HepG2 (cell line): Measurements from ENCODE around the gene STC2. TPM values are rescaled to one million over a fixed set of nuclear protein-coding genes. Genes with fewer than 3 reads are reported as not detected.

Experiments
- DNMT1 ChIP-seq: sonication (generic); formaldehyde crosslinking; IDR thresholded peaks from 2 replicates; pipeline ENCODE4 v1.5.1; 2020; ENCODE audit warnings: mild to moderate bottlenecking, missing genetic modification reagents
- FOXC1 ChIP-seq: sonication (generic); formaldehyde crosslinking; IDR thresholded peaks from 2 replicates; pipeline ENCODE4 v1.8.0; 2022; ENCODE audit warnings: mild to moderate bottlenecking, missing genetic modification reagents, borderline replicate concordance
- GLI4 ChIP-seq: sonication (generic); formaldehyde crosslinking; IDR thresholded peaks from 2 replicates; pipeline ENCODE4 v1.5.1; 2020; ENCODE audit warnings: missing genetic modification reagents, mild to moderate bottlenecking, moderate library complexity, borderline replicate concordance
- HDAC2 ChIP-seq: sonication (generic); formaldehyde crosslinking; IDR thresholded peaks from 2 replicates; pipeline ENCODE4 v1.4.0; 2020; ENCODE audit warnings: missing genetic modification reagents
- HNF4A ChIP-seq: sonication (generic); formaldehyde crosslinking; IDR thresholded peaks from 2 replicates; pipeline ENCODE4 v1.4.0; 2020; ENCODE audit warnings: missing genetic modification reagents
- HOXA3 ChIP-seq: sonication (generic); formaldehyde crosslinking; IDR thresholded peaks from 2 replicates; pipeline ENCODE4 v1.5.0; 2020; ENCODE audit warnings: missing genetic modification reagents
- ISX ChIP-seq: sonication (generic); formaldehyde crosslinking; conservative IDR thresholded peaks from 2 replicates; pipeline ENCODE4 v1.5.0; 2020; ENCODE audit warnings: missing genetic modification reagents
- JARID2 ChIP-seq: sonication (generic); formaldehyde crosslinking; IDR thresholded peaks from 2 replicates; pipeline ENCODE4 v1.8.1; 2023; ENCODE audit warnings: missing genetic modification reagents, inconsistent platforms; ENCODE audit not compliant: insufficient replicate concordance
- MED1 ChIP-seq: sonication (generic); formaldehyde crosslinking; IDR thresholded peaks from 2 replicates; pipeline ENCODE4 v1.4.0; 2020; ENCODE audit warnings: missing genetic modification reagents
- NFKB2 ChIP-seq: sonication (generic); formaldehyde crosslinking; IDR thresholded peaks from 2 replicates; pipeline ENCODE4 v1.4.0; 2020; ENCODE audit warnings: missing genetic modification reagents, borderline replicate concordance
- NFRKB ChIP-seq: fragments of 450-650 bp; IDR thresholded peaks from 2 replicates; pipeline ENCODE4 v1.6.1; 2017
- PAX8 ChIP-seq: sonication (generic); formaldehyde crosslinking; IDR thresholded peaks from 2 replicates; pipeline ENCODE4 v1.8.0; 2022; ENCODE audit warnings: mild to moderate bottlenecking, missing genetic modification reagents, borderline replicate concordance
- PHB2 ChIP-seq: fragments of 450-650 bp; IDR thresholded peaks from 2 replicates; pipeline ENCODE4 v1.6.1; 2018; ENCODE audit not compliant: partially characterized antibody
- POGK ChIP-seq: sonication (generic); formaldehyde crosslinking; conservative IDR thresholded peaks from 2 replicates; pipeline ENCODE4 v1.8.0; 2022; ENCODE audit warnings: mild to moderate bottlenecking, moderate library complexity, missing genetic modification reagents
- POLR2G ChIP-seq: fragments of 200-400 bp; formaldehyde crosslinking; IDR thresholded peaks from 2 replicates; pipeline ENCODE4 v1.6.1; 2018; ENCODE audit warnings: mild to moderate bottlenecking, low read depth, low read length, moderate library complexity
- SIX4 ChIP-seq: sonication (generic); formaldehyde crosslinking; IDR thresholded peaks from 2 replicates; pipeline ENCODE4 v1.4.0; 2020; ENCODE audit warnings: missing genetic modification reagents
- SP2 ChIP-seq: sonication (generic); formaldehyde crosslinking; IDR thresholded peaks from 2 replicates; pipeline ENCODE4 v1.5.1; 2020; ENCODE audit warnings: mild to moderate bottlenecking, missing genetic modification reagents
- ZBTB3 ChIP-seq: sonication (generic); formaldehyde crosslinking; IDR thresholded peaks from 2 replicates; pipeline ENCODE4 v1.4.0; 2020; ENCODE audit warnings: low read depth, mild to moderate bottlenecking, moderate library complexity, missing genetic modification reagents, borderline replicate concordance
- ZNF121 ChIP-seq: sonication (generic); formaldehyde crosslinking; IDR thresholded peaks from 2 replicates; pipeline ENCODE4 v1.5.0; 2020; ENCODE audit warnings: mild to moderate bottlenecking, missing genetic modification reagents
- ZNF264 ChIP-seq: sonication (generic); formaldehyde crosslinking; IDR thresholded peaks from 2 replicates; pipeline ENCODE4 v1.4.0; 2020; ENCODE audit warnings: missing genetic modification reagents
- ZNF550 ChIP-seq: sonication (generic); formaldehyde crosslinking; IDR thresholded peaks from 2 replicates; pipeline ENCODE4 v1.4.0; 2020; ENCODE audit warnings: mild to moderate bottlenecking, missing genetic modification reagents, borderline replicate concordance
- ZNF570 ChIP-seq: sonication (generic); formaldehyde crosslinking; IDR thresholded peaks from 2 replicates; pipeline ENCODE4 v1.4.0; 2020; ENCODE audit warnings: mild to moderate bottlenecking, missing genetic modification reagents, borderline replicate concordance
- ZNF615 ChIP-seq: sonication (generic); formaldehyde crosslinking; IDR thresholded peaks from 2 replicates; pipeline ENCODE4 v1.5.0; 2020; ENCODE audit warnings: mild to moderate bottlenecking, missing genetic modification reagents, borderline replicate concordance
- ZNF768 ChIP-seq: sonication (generic); formaldehyde crosslinking; IDR thresholded peaks from 2 replicates; pipeline ENCODE4 v1.4.0; 2020; ENCODE audit warnings: missing genetic modification reagents
- ZNF816 ChIP-seq: sonication (generic); formaldehyde crosslinking; IDR thresholded peaks from 2 replicates; pipeline ENCODE4 v1.8.0; 2022; ENCODE audit warnings: missing genetic modification reagents, mild to moderate bottlenecking, borderline replicate concordance
- polyA plus RNA-seq, 8 experiments: library from polyadenylated mRNA; depleted of rRNA in 3 of 8; stranded (reverse) in 7 of 8; unstranded in 1 of 8; fragments of >200 nt; fragmentation: Illumina TruSeq in 4 of 8; extraction: Trizol in 4 of 8; gene quantifications; 2 replicates each; pipeline versions ENCODE4 v1.2.1 to v1.2.3, GENCODE V29; 2011 to 2016; ENCODE audit warnings: low read depth in 4 of 8, missing spikeins in 1 of 8, mixed read lengths in 1 of 8; ENCODE audit not compliant: insufficient read depth in 1 of 8
- total RNA-seq, 5 experiments: library from RNA; depleted of rRNA; stranded (reverse); fragments of >200 nt; fragmentation: Illumina TruSeq; extraction: Trizol; gene quantifications; 2 replicates each; pipeline ENCODE4 v1.2.3, GENCODE V29; 2016; ENCODE audit warnings: low read depth in 1 of 5
- TF ChIP-seq, protein P1 (sequence below): sonication (generic); formaldehyde crosslinking; IDR thresholded peaks from 2 replicates; pipeline ENCODE4 v1.4.0; 2020; ENCODE audit warnings: missing genetic modification reagents, mild to moderate bottlenecking, borderline replicate concordance

The STC2 gene
- total and polyA plus RNA-seq, 2 of the 13 experiments (the other 11 are each of a cell fraction or from before 2014, with no cell fraction given), result 27.1 to 69.2 TPM

- TF ChIP-seq POGK (peak; percentile 98), SP2 (CRISPR knock-in tag) (no peak), NFKB2 (CRISPR knock-in tag) (peak; percentile 100), ZNF264 (peak; percentile 91), SIX4 (CRISPR knock-in tag) (peak; percentile 69; the same call in 1 of the 2 replicates), ZNF550 (CRISPR knock-in tag) (peak; percentile 92; the same call in 1 of the 2 replicates), DNMT1 (CRISPR knock-in tag) (peak; percentile 97), JARID2 (CRISPR knock-in tag) (peak; percentile 81), HDAC2 (CRISPR knock-in tag) (peak; percentile 81), ZNF615 (CRISPR knock-in tag) (peak; percentile 96), HOXA3 (CRISPR knock-in tag) (peak; percentile 94), ZNF121 (CRISPR knock-in tag) (peak; percentile 74), ZNF570 (CRISPR knock-in tag) (no peak), ZBTB3 (CRISPR knock-in tag) (peak; percentile 81; the same call in 1 of the 2 replicates), PAX8 (CRISPR knock-in tag) (peak; percentile 89; the same call in 1 of the 2 replicates), NFRKB (no peak), POLR2G (no peak), GLI4 (CRISPR knock-in tag) (peak; percentile 99), MED1 (CRISPR knock-in tag) (peak; percentile 87), FOXC1 (peak; percentile 99), ISX (peak; percentile 90; the same call in 1 of the 2 replicates), HNF4A (peak; percentile 18; the same call in 1 of the 2 replicates), PHB2 (no peak), ZNF768 (CRISPR knock-in tag) (peak; percentile 90), ZNF816 (CRISPR knock-in tag) (peak; percentile 99; the same call in 1 of the 2 replicates)
- TF ChIP-seq, protein P1, sequence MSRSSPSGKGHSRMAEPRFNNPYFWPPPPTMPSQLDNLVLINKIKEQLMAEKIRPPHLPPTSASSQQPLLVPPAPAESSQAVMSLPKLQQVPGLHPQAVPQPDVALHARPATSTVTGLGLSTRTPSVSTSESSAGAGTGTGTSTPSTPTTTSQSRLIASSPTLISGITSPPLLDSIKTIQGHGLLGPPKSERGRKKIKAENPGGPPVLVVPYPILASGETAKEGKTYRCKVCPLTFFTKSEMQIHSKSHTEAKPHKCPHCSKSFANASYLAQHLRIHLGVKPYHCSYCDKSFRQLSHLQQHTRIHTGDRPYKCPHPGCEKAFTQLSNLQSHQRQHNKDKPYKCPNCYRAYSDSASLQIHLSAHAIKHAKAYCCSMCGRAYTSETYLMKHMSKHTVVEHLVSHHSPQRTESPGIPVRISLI, result peak; percentile 74; the same call in 1 of the 2 replicates
Observed at GRCh38 chr5:173283318-173284288, 44.6 kb downstream of the STC2 start (continued).
